ENCODE results near the gene GAS1.

GAS1 gene

GRCh38 chr9:86966852-86967511 lies 19.7 kb upstream of the GAS1 start:
- DNase-seq (ENCODE audit: low read depth): no peak

GRCh38 chr9:86965636-86966395 lies 18.5 kb upstream of the GAS1 start:
- peak; percentile 88 for DNase-seq (ENCODE audit: low read depth)
- TF ChIP-seq CTCF (IDR thresholded peaks at IDR 0.05; ENCODE audit: low read length, missing control alignments): no peak
- H3K4me3 ChIP-seq (replicated peaks; ENCODE audit: low read depth, low read length): no peak overlapping the region

More at GRCh38 chr9:86966852-86967511, 19.7 kb upstream of the GAS1 start:
- TF ChIP-seq CTCF (IDR thresholded peaks at IDR 0.05; ENCODE audit: low read length, missing control alignments): no peak
- H3K4me3 ChIP-seq (replicated peaks; ENCODE audit: low read depth, low read length): no peak overlapping the region

- TF ChIP-seq CTCF (IDR thresholded peaks at IDR 0.05; ENCODE audit: low read length, missing control alignments): no peak
- no peak for DNase-seq (ENCODE audit: low read depth)
These were observed 15.4 kb upstream of the GAS1 start for GRCh38 chr9:86962692-86963091.

GRCh38 chr9:86960938-86961337 lies 13.6 kb upstream of the GAS1 start:
- DNase-seq (ENCODE audit: low read depth): no peak
- no peak for TF ChIP-seq CTCF (IDR thresholded peaks at IDR 0.05; ENCODE audit: low read length, missing control alignments)
- H3K4me3 ChIP-seq (replicated peaks; ENCODE audit: low read depth, low read length): no peak overlapping the region

More at GRCh38 chr9:86962692-86963091, 15.4 kb upstream of the GAS1 start:
- H3K4me3 ChIP-seq (replicated peaks; ENCODE audit: low read depth, low read length): no peak overlapping the region

- no peak for DNase-seq (ENCODE audit: low read depth)
- TF ChIP-seq CTCF (IDR thresholded peaks at IDR 0.05; ENCODE audit: low read length, missing control alignments): no peak
- no peak overlapping the region for H3K4me3 ChIP-seq (replicated peaks; ENCODE audit: low read depth, low read length)
These were observed 10.9 kb upstream of the GAS1 start for GRCh38 chr9:86958203-86958602.

GRCh38 chr9:86955561-86955960 lies 8.3 kb upstream of the GAS1 start:
- no peak for DNase-seq (ENCODE audit: low read depth)
- TF ChIP-seq CTCF (IDR thresholded peaks at IDR 0.05; ENCODE audit: low read length, missing control alignments): no peak
- no peak overlapping the region for H3K4me3 ChIP-seq (replicated peaks; ENCODE audit: low read depth, low read length)

Data from fibroblast of pulmonary artery (primary cell).